SKM-1 (cell line): ENCODE data around the gene ADAMTS17.
"Not testable (repeated sequence)": the region's sequence is repeated elsewhere in the genome, so short reads cannot be mapped to it uniquely, and the experiment has no call there.

ENCODE experiments used
- DNase-seq: peaks from one replicate; lab custom pipeline; 2025; ENCODE audit not compliant: unreplicated experiment; lab: John Stamatoyannopoulos, UW

The ADAMTS17 gene

GRCh38 chr15:99983171-99983885 lies 358.4 kb downstream of the ADAMTS17 start:
- DNase-seq, result no peak

GRCh38 chr15:99982662-99983061 lies 359.1 kb downstream of the ADAMTS17 start:
- DNase-seq, result no peak

DNA sequence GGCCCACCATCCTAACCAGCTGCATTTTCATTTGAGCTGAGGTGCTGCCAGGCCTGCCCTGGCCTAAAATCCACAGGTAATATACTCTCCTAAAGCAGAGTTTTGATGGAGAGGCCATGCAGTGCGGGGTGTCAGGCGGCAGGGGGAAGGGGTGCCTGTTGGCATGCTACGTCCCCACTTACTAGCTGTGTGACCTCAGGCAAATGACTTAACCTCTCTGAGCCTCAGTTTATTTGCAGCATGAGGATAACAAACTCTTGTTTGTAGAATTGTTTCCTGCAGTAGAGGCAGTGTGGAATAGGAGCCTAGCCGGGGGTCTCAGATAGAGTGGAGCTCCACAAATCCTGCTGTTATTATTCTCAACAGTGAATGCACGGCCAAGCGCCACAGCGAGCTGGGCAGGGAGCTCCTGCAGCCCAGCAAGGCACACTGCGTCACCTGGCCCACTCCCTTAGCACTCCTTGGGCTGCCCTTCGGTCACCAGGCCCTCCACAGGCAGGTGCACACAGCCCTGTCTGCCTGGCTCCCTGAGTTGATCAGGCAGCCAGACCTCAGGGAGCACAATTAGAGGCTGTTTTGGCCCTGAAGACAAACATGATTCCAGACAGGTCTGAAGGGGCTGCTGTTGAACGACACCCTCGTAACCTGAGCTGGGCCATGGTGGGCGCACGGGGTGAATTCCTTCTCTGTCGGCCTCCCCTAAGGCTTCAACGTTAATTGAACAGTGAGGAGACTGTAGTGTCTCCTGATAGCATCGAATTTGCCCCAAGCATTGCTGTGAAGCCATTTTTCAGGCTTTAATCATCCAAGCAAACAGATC lies 359.7 kb downstream of the ADAMTS17 start:
- no peak for DNase-seq

- no peak for DNase-seq
These were observed 360.6 kb downstream of the ADAMTS17 start for GRCh38 chr15:99981191-99981647.

GRCh38 chr15:99980752-99981151 lies 361.0 kb downstream of the ADAMTS17 start:
- DNase-seq, result no peak

GRCh38 chr15:99979886-99980285 lies 361.9 kb downstream of the ADAMTS17 start:
- not testable (repeated sequence) for DNase-seq

DNA sequence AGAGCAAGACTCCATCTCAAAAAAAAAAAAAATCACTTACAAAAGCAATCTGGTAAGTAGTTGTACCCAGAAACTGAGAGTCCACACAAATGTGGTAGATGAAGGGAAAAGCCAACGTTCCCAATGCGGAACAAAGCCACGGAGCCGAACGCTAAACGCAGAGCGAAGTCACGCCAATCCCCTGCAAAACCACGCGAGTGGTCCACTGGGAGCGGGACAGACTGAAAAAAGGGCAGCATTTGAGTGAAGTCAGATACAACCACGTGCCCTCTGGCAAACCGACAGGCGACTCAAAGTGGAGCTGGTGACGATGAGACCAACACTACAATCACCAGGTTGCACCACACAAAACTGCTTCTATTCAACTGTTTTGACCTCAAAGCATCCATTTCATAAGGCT lies 362.4 kb downstream of the ADAMTS17 start:
- DNase-seq, result no peak

GRCh38 chr15:99978426-99978825 lies 363.3 kb downstream of the ADAMTS17 start:
- no peak for DNase-seq

GRCh38 chr15:99977929-99978328 lies 363.8 kb downstream of the ADAMTS17 start:
- DNase-seq, result no peak

DNA sequence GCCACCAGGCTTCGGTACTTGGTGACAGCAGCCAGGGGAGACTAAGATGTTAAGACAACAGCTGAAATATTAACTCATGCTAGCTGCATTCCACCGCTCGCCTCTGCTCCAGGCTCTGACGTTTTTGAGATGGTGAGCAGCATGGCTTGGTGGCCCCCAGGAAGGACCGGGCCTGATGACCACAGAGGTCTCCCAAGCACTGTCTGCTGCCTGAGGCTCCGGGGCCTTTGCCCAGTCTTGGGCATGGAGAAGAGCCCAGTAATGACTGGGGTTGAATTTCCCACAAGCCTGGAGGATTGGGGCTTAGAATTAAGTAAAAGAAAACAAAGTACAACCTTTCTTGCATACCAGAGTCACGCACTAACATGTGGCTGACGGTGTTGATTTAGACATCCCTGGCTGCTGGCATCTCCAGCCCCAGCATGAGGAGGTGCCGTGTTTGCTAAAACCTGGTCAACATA lies 364.9 kb downstream of the ADAMTS17 start:
- no peak for DNase-seq

GRCh38 chr15:99976000-99976399 lies 365.8 kb downstream of the ADAMTS17 start:
- no peak for DNase-seq

GRCh38 chr15:99974246-99974645 lies 367.5 kb downstream of the ADAMTS17 start:
- DNase-seq, result no peak

GRCh38 chr15:99973351-99973750 lies 368.4 kb downstream of the ADAMTS17 start:
- no peak for DNase-seq

- no peak for DNase-seq
These were observed 370.8 kb downstream of the ADAMTS17 start for GRCh38 chr15:99970891-99971430.

DNA sequence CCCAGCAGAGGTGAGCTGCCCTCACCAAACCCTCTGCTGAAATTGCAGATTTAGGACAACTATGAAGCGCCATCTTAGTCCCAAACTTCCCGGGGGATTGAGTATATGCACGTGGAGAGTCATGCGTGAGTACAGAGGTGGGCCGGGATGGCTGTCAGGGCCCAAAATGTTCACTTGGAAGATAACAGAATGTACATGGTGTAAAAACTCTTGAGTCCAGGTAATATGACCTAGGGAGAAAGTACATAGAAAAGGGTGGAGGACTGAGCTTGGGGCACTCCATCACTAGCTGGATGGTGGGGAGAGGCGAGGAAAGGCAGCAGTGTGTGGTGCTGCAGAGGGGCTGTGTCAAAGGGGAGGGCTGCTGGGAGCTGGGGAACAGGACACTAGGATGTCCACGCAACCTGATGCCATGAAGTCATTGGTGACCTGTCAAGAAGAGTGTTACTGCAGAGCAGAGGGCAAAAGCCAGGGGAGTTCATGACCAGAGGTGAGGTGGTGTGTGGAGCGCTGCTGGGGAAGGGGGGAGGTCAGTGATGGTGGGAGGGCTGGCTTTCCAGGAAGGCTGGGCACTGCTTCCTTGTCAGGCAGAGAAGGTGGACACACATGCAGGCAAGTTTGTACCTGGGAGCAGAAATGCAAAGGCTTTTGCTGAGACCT lies 372.4 kb downstream of the ADAMTS17 start:
- no peak for DNase-seq

GRCh38 chr15:99967841-99968371 lies 373.9 kb downstream of the ADAMTS17 start:
- DNase-seq, result no peak

DNA sequence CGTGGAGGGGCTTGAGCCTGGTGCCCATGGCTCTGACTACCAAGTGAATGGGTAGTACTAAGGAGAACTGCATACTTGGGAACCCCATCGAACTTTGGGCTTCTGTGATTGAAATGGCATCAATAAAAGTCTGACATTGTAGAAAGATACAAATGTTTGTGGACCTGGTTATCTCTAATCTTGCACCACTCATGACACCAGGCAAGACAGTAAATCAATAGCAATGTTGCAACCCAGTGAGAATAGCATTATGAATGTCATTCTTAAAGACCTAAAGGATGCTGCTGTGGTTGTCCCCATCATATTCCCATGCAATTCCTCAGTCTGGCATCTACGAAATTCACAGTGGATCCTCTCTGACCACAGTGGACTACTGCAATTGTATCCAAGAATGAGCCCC lies 375.0 kb downstream of the ADAMTS17 start:
- DNase-seq, result no peak

DNA sequence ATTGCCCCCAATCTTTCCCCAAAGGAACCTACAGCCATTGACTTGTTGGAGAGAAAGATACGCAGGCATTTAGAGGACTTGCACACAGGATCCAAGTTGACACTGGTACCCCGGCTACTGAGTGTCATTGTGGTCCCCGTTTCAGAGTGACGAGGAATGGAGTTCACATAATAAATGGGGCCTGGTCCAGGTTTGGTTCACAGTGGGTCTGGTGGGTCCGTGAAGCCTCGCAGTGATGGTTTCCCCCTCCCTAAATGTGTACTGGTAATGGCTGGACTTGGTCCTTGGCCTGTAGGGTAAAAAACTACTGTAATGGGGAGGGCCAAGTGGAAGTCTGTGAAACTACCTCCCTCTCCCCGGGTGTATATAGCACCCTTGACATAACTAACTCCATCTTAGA lies 376.4 kb downstream of the ADAMTS17 start:
- no peak for DNase-seq

- no peak for DNase-seq
These were observed 377.8 kb downstream of the ADAMTS17 start for GRCh38 chr15:99963976-99964375.

GRCh38 chr15:99963096-99963825 lies 378.5 kb downstream of the ADAMTS17 start:
- no peak for DNase-seq
